Astrocyte (in vitro differentiated cells and primary cell): ENCODE results near the gene ATXN7.

Experiments
- EZH2 ChIP-seq: IDR thresholded peaks from 2 replicates; pipeline ENCODE4 v1.6.1; 2012; ENCODE audit warnings: mild to moderate bottlenecking, low read length, inconsistent platforms; ENCODE audit not compliant: insufficient read depth
- TF ChIP-seq, protein P1 (sequence below): IDR thresholded peaks from 2 replicates; pipeline ENCODE4 v1.5.1; 2011; ENCODE audit warnings: low read depth, mild to moderate bottlenecking, inconsistent platforms, low read length, moderate library complexity; ENCODE audit not compliant: insufficient read depth

DNA sequence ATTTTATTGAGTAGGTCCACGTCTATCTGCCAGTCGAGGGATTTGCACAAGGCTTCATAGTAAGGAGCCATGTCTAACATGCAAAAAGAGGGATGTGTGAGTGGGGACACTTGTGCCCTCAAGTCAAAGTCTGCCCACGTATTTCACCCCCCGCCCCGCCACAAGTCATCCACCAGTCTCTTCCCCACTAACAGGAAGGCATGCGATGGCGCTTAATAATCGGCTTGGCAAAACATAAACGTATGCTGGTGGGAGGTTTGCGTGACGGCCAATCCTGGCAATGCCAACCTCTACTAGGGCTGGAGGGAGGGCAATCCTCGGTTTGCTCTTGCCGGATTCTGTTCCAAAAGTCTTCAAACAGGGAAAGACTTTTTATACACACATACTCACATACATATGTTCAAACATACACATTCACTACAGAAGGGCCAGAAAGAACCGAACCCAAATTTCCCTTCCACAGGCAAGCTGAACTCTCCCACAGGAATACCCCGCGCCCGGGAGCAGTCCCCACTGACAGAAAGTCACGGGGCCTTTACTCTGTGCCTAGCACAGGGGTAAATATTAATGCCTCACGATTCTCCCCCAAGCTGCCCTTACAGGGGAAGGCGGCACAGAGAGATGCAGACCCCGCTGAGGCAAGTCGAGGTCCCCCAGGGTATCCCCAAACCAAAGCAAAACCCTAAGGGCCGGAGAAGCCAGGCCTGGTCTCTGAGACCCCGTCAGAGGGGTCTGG lies 159.0 kb downstream of the ATXN7 start:
- TF ChIP-seq, protein P1, sequence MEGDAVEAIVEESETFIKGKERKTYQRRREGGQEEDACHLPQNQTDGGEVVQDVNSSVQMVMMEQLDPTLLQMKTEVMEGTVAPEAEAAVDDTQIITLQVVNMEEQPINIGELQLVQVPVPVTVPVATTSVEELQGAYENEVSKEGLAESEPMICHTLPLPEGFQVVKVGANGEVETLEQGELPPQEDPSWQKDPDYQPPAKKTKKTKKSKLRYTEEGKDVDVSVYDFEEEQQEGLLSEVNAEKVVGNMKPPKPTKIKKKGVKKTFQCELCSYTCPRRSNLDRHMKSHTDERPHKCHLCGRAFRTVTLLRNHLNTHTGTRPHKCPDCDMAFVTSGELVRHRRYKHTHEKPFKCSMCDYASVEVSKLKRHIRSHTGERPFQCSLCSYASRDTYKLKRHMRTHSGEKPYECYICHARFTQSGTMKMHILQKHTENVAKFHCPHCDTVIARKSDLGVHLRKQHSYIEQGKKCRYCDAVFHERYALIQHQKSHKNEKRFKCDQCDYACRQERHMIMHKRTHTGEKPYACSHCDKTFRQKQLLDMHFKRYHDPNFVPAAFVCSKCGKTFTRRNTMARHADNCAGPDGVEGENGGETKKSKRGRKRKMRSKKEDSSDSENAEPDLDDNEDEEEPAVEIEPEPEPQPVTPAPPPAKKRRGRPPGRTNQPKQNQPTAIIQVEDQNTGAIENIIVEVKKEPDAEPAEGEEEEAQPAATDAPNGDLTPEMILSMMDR: no peak
- no peak for TF ChIP-seq EZH2
